Stimulated activated CD4-positive, alpha-beta T cell treated with anti-CD3 and anti-CD28 coated beads, TNF-alpha, amount 100 ng/mL, for 24 hours (primary cell): Measurements from ENCODE around the gene MMP1.
"Not testable (repeated sequence)": the region's sequence is repeated elsewhere in the genome, so short reads cannot be mapped to it uniquely, and the experiment has no call there.

Experiments used
- DNase-seq, 3 experiments: peaks; one replicate each; pipeline ENCODE4 v3.0.0-alpha.2; 2020; ENCODE audit warnings: low read depth in 3 of 3

The MMP1 gene

GRCh38 chr11:102760344-102761035 is 37.5 kb downstream of the MMP1 start:
- DNase-seq, result no peak

- no peak for DNase-seq
Observed at GRCh38 chr11:102757823-102758549, 40.0 kb downstream of the MMP1 start.

- DNase-seq, result no peak
Observed at GRCh38 chr11:102753267-102753666, 44.7 kb downstream of the MMP1 start.

- no peak for DNase-seq
Observed at GRCh38 chr11:102751673-102752072, 46.3 kb downstream of the MMP1 start.

GRCh38 chr11:102749101-102749722 is 48.7 kb downstream of the MMP1 start:
- no peak for DNase-seq

GRCh38 chr11:102746746-102747578 is 51.0 kb downstream of the MMP1 start:
- not testable (repeated sequence) for DNase-seq
